HL-60 (cell line): Measurements from ENCODE around the gene TGFB1.

ENCODE experiments used
- REST ChIP-seq: IDR thresholded peaks from 2 replicates; pipeline ENCODE4 v1.6.1; 2012; ENCODE audit warnings: low read depth; ENCODE audit not compliant: insufficient replicate concordance
- TF ChIP-seq, protein P1 (sequence below): IDR thresholded peaks from one replicate; pipeline ENCODE4 v1.5.1; 2011; ENCODE audit warnings: low read length, control low read depth, inconsistent platforms; ENCODE audit not compliant: insufficient read depth

DNA sequence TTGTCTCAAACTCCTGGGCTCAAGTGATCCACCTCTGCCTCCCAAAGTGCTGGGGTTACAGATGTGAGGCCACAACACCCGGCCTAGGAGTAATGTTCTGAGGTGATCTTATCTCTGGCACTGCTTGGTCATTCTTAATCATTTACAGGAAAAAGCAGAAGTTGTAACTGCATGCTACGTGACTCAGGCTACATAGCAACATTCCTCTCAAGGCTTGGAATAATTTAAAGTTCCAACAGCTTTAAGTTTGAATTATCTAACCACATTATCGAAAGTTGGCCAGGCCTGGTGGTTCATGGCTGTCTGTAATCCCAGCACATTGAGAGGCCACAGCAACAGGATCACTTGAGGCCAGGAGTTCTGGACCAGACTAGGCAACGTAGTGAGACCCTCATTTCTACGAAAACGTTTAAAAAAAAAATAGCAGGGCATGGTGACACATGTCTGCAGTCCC lies 14.2 kb upstream of the TGFB1 start:
- TF ChIP-seq REST = no peak
- TF ChIP-seq, protein P1, sequence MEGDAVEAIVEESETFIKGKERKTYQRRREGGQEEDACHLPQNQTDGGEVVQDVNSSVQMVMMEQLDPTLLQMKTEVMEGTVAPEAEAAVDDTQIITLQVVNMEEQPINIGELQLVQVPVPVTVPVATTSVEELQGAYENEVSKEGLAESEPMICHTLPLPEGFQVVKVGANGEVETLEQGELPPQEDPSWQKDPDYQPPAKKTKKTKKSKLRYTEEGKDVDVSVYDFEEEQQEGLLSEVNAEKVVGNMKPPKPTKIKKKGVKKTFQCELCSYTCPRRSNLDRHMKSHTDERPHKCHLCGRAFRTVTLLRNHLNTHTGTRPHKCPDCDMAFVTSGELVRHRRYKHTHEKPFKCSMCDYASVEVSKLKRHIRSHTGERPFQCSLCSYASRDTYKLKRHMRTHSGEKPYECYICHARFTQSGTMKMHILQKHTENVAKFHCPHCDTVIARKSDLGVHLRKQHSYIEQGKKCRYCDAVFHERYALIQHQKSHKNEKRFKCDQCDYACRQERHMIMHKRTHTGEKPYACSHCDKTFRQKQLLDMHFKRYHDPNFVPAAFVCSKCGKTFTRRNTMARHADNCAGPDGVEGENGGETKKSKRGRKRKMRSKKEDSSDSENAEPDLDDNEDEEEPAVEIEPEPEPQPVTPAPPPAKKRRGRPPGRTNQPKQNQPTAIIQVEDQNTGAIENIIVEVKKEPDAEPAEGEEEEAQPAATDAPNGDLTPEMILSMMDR = no peak
